ENCODE data around the gene VIP. TPM values are rescaled to one million over a fixed set of nuclear protein-coding genes. Genes with fewer than 3 reads are reported as not detected.

VIP gene
- polyA plus RNA-seq, 2 of the 4 experiments (the other 2 are of a cell fraction), result 0.31 TPM; not detected in 1

DNA sequence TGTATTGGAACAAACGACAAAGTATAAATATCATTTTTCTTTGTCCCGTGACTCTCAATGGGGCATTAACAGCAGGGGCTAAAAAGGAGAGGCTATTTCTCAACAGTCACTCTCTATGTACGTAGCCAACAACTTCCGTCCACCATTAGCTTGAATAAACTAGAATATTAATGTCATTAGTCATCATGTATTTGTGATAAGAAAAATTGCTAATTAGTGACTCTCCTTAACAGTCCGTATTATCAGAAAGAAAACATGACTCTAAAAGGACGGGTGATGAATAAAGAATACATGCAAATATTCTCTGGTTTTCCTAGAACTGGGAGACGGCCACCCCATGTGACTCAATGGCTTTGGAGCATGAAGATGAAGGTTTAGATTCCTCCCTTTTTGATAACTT, 18.6 kb downstream of the VIP start:
- no peak overlapping the region for H3K27ac ChIP-seq
- CTCF ChIA-PET, result no interaction called here
- 17% methylated on average over 7 of the region's 7 CpGs for WGBS (ENCODE audit: missing lambda C conversion rate)

GRCh38 chr6:152769993-152770392, 19.4 kb downstream of the VIP start:
- Histone ChIP-seq H3K4me2 (no peak overlapping the region), H3K4me1 (no peaks in the 10 kb centered on the region), H3K4me3 (no peak overlapping the region), H3K9me3 (no peaks in the 10 kb centered on the region), H3K27ac (no peak overlapping the region)
- CTCF ChIA-PET, result no interaction called here
- TF ChIP-seq BHLHE40 (IDR thresholded peaks at IDR 0.05; ENCODE audit: low read depth, low read length) (no peak), HOXB13 (CRISPR knock-in tag; IDR thresholded peaks at IDR 0.05; ENCODE audit: low read depth) (no peak), EHMT2 (IDR thresholded peaks at IDR 0.05; ENCODE audit: low read depth) (no peak), ZSCAN20 (CRISPR knock-in tag; IDR thresholded peaks at IDR 0.05) (no peak), JUN (IDR thresholded peaks at IDR 0.05) (no peak), RFX5 (IDR thresholded peaks at IDR 0.05) (no peak), CEBPB (IDR thresholded peaks at IDR 0.05) (no peak), RNF2 (IDR thresholded peaks at IDR 0.05; ENCODE audit: borderline replicate concordance, low read depth) (no peak), HDAC2 (IDR thresholded peaks at IDR 0.05) (no peak), CTCF (IDR thresholded peaks at IDR 0.05) (no peak), TP53 (CRISPR knock-in tag; IDR thresholded peaks at IDR 0.05) (no peak), ESRRA (IDR thresholded peaks at IDR 0.05; ENCODE audit: borderline replicate concordance, low read length) (no peak), E2F6 (IDR thresholded peaks at IDR 0.05; ENCODE audit: borderline replicate concordance, low read depth) (no peak)
- TF ChIP-seq, protein P1, sequence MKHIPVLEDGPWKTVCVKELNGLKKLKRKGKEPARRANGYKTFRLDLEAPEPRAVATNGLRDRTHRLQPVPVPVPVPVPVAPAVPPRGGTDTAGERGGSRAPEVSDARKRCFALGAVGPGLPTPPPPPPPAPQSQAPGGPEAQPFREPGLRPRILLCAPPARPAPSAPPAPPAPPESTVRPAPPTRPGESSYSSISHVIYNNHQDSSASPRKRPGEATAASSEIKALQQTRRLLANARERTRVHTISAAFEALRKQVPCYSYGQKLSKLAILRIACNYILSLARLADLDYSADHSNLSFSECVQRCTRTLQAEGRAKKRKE (CRISPR knock-in tag; IDR thresholded peaks at IDR 0.05; ENCODE audit: low read depth), result no peak
- WGBS (ENCODE audit: missing lambda C conversion rate), result 18% methylated on average over 2 of the region's 2 CpGs
- ATAC-seq (no peak), DNase-seq (ENCODE audit: low read depth in 1 of 2, low spot score in 1 of 2) (no peak), FAIRE-seq (no peak)
- POLR2A ChIA-PET, result no interaction called here

More for the DNA sequence above, 18.6 kb downstream of the VIP start:
- ATAC-seq (no peak), FAIRE-seq (no peak), DNase-seq (ENCODE audit: low read depth in 1 of 2, low spot score in 1 of 2) (no peak)
- Histone ChIP-seq H3K4me1 (no peaks in the 10 kb centered on the region), H3K4me2 (no peak overlapping the region), H3K4me3 (no peak overlapping the region), H3K9me3 (no peaks in the 10 kb centered on the region)
- TF ChIP-seq RARB (CRISPR knock-in tag; IDR thresholded peaks at IDR 0.05), result no peak
- no peak for TF ChIP-seq MYC (IDR thresholded peaks at IDR 0.05; ENCODE audit: borderline replicate concordance, low read length)
- TF ChIP-seq CBX2 (IDR thresholded peaks at IDR 0.05; ENCODE audit: borderline replicate concordance, low read depth), result no peak
- TF ChIP-seq USF2 (IDR thresholded peaks at IDR 0.05), result no peak
- TF ChIP-seq, protein P2, sequence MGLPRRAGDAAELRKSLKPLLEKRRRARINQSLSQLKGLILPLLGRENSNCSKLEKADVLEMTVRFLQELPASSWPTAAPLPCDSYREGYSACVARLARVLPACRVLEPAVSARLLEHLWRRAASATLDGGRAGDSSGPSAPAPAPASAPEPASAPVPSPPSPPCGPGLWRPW (IDR thresholded peaks at IDR 0.05), result no peak
- TF ChIP-seq EHMT2 (IDR thresholded peaks at IDR 0.05; ENCODE audit: low read depth), result no peak
- no peak for TF ChIP-seq MAZ (IDR thresholded peaks at IDR 0.05; ENCODE audit: borderline replicate concordance, low read depth, low read length)
- no peak for TF ChIP-seq TP53 (CRISPR knock-in tag; IDR thresholded peaks at IDR 0.05)
- no peak for TF ChIP-seq CBX8 (IDR thresholded peaks at IDR 0.05)
- TF ChIP-seq HDAC2 (IDR thresholded peaks at IDR 0.05), result no peak
- TF ChIP-seq GATA3 (IDR thresholded peaks at IDR 0.05; ENCODE audit: borderline replicate concordance), result no peak
- TF ChIP-seq, protein P3, sequence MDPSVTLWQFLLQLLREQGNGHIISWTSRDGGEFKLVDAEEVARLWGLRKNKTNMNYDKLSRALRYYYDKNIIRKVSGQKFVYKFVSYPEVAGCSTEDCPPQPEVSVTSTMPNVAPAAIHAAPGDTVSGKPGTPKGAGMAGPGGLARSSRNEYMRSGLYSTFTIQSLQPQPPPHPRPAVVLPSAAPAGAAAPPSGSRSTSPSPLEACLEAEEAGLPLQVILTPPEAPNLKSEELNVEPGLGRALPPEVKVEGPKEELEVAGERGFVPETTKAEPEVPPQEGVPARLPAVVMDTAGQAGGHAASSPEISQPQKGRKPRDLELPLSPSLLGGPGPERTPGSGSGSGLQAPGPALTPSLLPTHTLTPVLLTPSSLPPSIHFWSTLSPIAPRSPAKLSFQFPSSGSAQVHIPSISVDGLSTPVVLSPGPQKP (IDR thresholded peaks at IDR 0.05; ENCODE audit: low read depth, low read length), result no peak
- no peak for TF ChIP-seq MAX (IDR thresholded peaks at IDR 0.05)
- no peak for TF ChIP-seq CHD2 (IDR thresholded peaks at IDR 0.05; ENCODE audit: low read length, partially characterized antibody)
- POLR2A ChIA-PET, result no interaction called here
